HepG2 (cell line): ENCODE results near the gene PCGF6. TPM values are rescaled to one million over a fixed set of nuclear protein-coding genes. Genes with fewer than 3 reads are reported as not detected.

Source experiments
- GFI1 ChIP-seq: sonication (generic); formaldehyde crosslinking; IDR thresholded peaks from 2 replicates; pipeline ENCODE4 v1.5.0; 2020; ENCODE audit warnings: missing genetic modification reagents, mild to moderate bottlenecking, borderline replicate concordance
- GPN1 ChIP-seq: sonication (generic); formaldehyde crosslinking; IDR thresholded peaks from 2 replicates; pipeline ENCODE4 v1.5.1; 2020; ENCODE audit warnings: missing genetic modification reagents, borderline replicate concordance
- HNF4G ChIP-seq, 2 experiments: sonication (generic) in 1 of 2; formaldehyde crosslinking in 1 of 2; IDR thresholded peaks; 2 replicates each; pipeline versions ENCODE4 v1.4.0 to v1.6.1; 2011 to 2020; ENCODE audit warnings: borderline replicate concordance in 2 of 2, low read depth in 2 of 2, mild to moderate bottlenecking in 2 of 2, low read length in 1 of 2, missing genetic modification reagents in 1 of 2, moderate library complexity in 1 of 2
- HNRNPH1 ChIP-seq: fragments of 200-400 bp; formaldehyde crosslinking; optimal IDR thresholded peaks from 2 replicates; pipeline ENCODE3; 2017; ENCODE audit warnings: mild to moderate bottlenecking, low read depth, low read length
- KDM5A ChIP-seq: fragments of 200-600 bp; sonication (generic); IDR thresholded peaks from 2 replicates; pipeline ENCODE4 v1.7.0; 2018; ENCODE audit warnings: antibody characterized with exemption, mild to moderate bottlenecking, low read length, borderline replicate concordance
- MYC ChIP-seq: sonication (generic); formaldehyde crosslinking; IDR thresholded peaks from 2 replicates; pipeline ENCODE4 v1.9.0; 2021; ENCODE audit warnings: missing genetic modification reagents, borderline replicate concordance
- NFKBIZ ChIP-seq: IDR thresholded peaks from 2 replicates; pipeline ENCODE4 v1.6.1; 2018; ENCODE audit warnings: missing genetic modification reagents, missing compliant biosample characterization
- PCBP2 ChIP-seq: fragments of 200-400 bp; formaldehyde crosslinking; optimal IDR thresholded peaks from 2 replicates; pipeline ENCODE3; 2018; ENCODE audit warnings: low read length, low read depth; ENCODE audit not compliant: poor library complexity, severe bottlenecking
- POLR2AphosphoS2 ChIP-seq: IDR thresholded peaks from 2 replicates; pipeline ENCODE4 v1.6.1; 2011; ENCODE audit warnings: low read depth, low read length, improper control_type of control experiment
- RARG ChIP-seq: sonication (generic); formaldehyde crosslinking; IDR thresholded peaks from 2 replicates; pipeline ENCODE4 v1.4.0; 2020; ENCODE audit warnings: low read depth, mild to moderate bottlenecking, missing genetic modification reagents
- REPIN1 ChIP-seq: sonication (generic); formaldehyde crosslinking; IDR thresholded peaks from 2 replicates; pipeline ENCODE4 v1.8.0; 2022; ENCODE audit warnings: missing genetic modification reagents, low read depth, mild to moderate bottlenecking, borderline replicate concordance
- SIX4 ChIP-seq: sonication (generic); formaldehyde crosslinking; IDR thresholded peaks from 2 replicates; pipeline ENCODE4 v1.4.0; 2020; ENCODE audit warnings: missing genetic modification reagents
- SNAPC4 ChIP-seq: sonication (generic); formaldehyde crosslinking; IDR thresholded peaks from 2 replicates; pipeline ENCODE4 v1.4.0; 2020; ENCODE audit warnings: mild to moderate bottlenecking, missing genetic modification reagents
- THYN1 ChIP-seq: sonication (generic); formaldehyde crosslinking; IDR thresholded peaks from 2 replicates; pipeline ENCODE4 v1.8.1; 2023; ENCODE audit warnings: low read depth, mild to moderate bottlenecking, moderate library complexity, missing genetic modification reagents, borderline replicate concordance
- ZFAT ChIP-seq: sonication (generic); formaldehyde crosslinking; conservative IDR thresholded peaks from 2 replicates; pipeline ENCODE4 v1.8.1; 2023; ENCODE audit warnings: missing genetic modification reagents, inconsistent platforms
- ZNF274 ChIP-seq: sonication (generic); formaldehyde crosslinking; IDR thresholded peaks from 2 replicates; pipeline ENCODE4 v1.5.1; 2020; ENCODE audit warnings: mild to moderate bottlenecking, missing genetic modification reagents
- ZNF362 ChIP-seq: sonication (generic); formaldehyde crosslinking; IDR thresholded peaks from 2 replicates; pipeline ENCODE4 v1.4.0; 2020; ENCODE audit warnings: missing genetic modification reagents, mild to moderate bottlenecking, borderline replicate concordance
- ZNF414 ChIP-seq: sonication (generic); formaldehyde crosslinking; IDR thresholded peaks from 2 replicates; pipeline ENCODE4 v1.5.0; 2020; ENCODE audit warnings: missing genetic modification reagents
- ZNF546 ChIP-seq: sonication (generic); formaldehyde crosslinking; conservative IDR thresholded peaks from 2 replicates; pipeline ENCODE4 v1.8.1; 2023; ENCODE audit warnings: mild to moderate bottlenecking, missing genetic modification reagents
- ZNF563 ChIP-seq: sonication (generic); formaldehyde crosslinking; IDR thresholded peaks from 2 replicates; pipeline ENCODE4 v1.8.0; 2022; ENCODE audit warnings: mild to moderate bottlenecking, moderate library complexity, missing genetic modification reagents
- ZNF740 ChIP-seq: sonication (generic); formaldehyde crosslinking; IDR thresholded peaks from 2 replicates; pipeline ENCODE4 v1.4.0; 2020; ENCODE audit warnings: missing genetic modification reagents
- polyA plus RNA-seq, 8 experiments: library from polyadenylated mRNA; depleted of rRNA in 3 of 8; stranded (reverse) in 7 of 8; unstranded in 1 of 8; fragments of >200 nt; fragmentation: Illumina TruSeq in 4 of 8; extraction: Trizol in 4 of 8; gene quantifications; 2 replicates each; pipeline versions ENCODE4 v1.2.1 to v1.2.3, GENCODE V29; 2011 to 2016; ENCODE audit warnings: low read depth in 4 of 8, missing spikeins in 1 of 8, mixed read lengths in 1 of 8; ENCODE audit not compliant: insufficient read depth in 1 of 8
- total RNA-seq, 5 experiments: library from RNA; depleted of rRNA; stranded (reverse); fragments of >200 nt; fragmentation: Illumina TruSeq; extraction: Trizol; gene quantifications; 2 replicates each; pipeline ENCODE4 v1.2.3, GENCODE V29; 2016; ENCODE audit warnings: low read depth in 1 of 5

The PCGF6 gene
- total and polyA plus RNA-seq, 2 of the 13 experiments (the other 11 are each of a cell fraction or from before 2014, with no cell fraction given): 5.2 to 19.4 TPM

GRCh38 chr10:103396067-103396788, 45.3 kb upstream of the PCGF6 start, which contains the start of the genes ATP5MK and PDCD11 (continued):
- TF ChIP-seq REPIN1 (CRISPR knock-in tag) (peak; percentile 92), THYN1 (CRISPR knock-in tag) (no peak; the same call in 1 of the 2 replicates), ZNF362 (CRISPR knock-in tag) (peak; percentile 27; the same call in 1 of the 2 replicates), ZNF546 (CRISPR knock-in tag) (no peak), ZNF563 (CRISPR knock-in tag) (peak; percentile 58; the same call in 1 of the 2 replicates), ZNF414 (peak; percentile 84), GPN1 (no peak), ZNF740 (CRISPR knock-in tag) (no peak), SNAPC4 (CRISPR knock-in tag) (no peak), MYC (CRISPR knock-in tag) (peak; percentile 99), NFKBIZ (CRISPR knock-in tag) (peak; percentile 73; the same call in 1 of the 2 replicates), RARG (CRISPR knock-in tag) (no peak; the same call in 1 of the 2 replicates), ZFAT (no peak), PCBP2 (no peak), KDM5A (peak; percentile 72; the same call in 1 of the 2 replicates), HNF4G (IDR thresholded peaks at IDR 0.05; ENCODE audit: borderline replicate concordance, low read depth, low read length) (no peak), HNF4G (CRISPR knock-in tag; IDR thresholded peaks at IDR 0.05; ENCODE audit: borderline replicate concordance, low read depth) (no peak), GFI1 (no peak; the same call in none of the 2 replicates), ZNF274 (CRISPR knock-in tag) (0 out of 2 replicates have a peak, but pooled peaks have one; percentile 85), POLR2AphosphoS2 (no peak), SIX4 (CRISPR knock-in tag) (no peak; the same call in 1 of the 2 replicates), HNRNPH1 (no peak)
